Suprapubic skin (tissue), 3 donors: ENCODE measurements around the gene DIAPH1.

ENCODE experiments used
- CTCF ChIP-seq, 2 donors: fragments of 200-600 bp in 1 of 2; fragments of 450-650 bp in 1 of 2; sonication (generic) in 1 of 2; IDR thresholded peaks; one replicate each; pipeline ENCODE4 v1.5.1; 2016 to 2019; ENCODE audit warnings: antibody characterized with exemption in 2 of 2, mild to moderate bottlenecking in 1 of 2, moderate library complexity in 1 of 2
- POLR2AphosphoS5 ChIP-seq, 3 donors: sonication (generic); formaldehyde crosslinking; IDR thresholded peaks; one replicate each; pipeline ENCODE4 v1.6.1; 2017; ENCODE audit warnings: antibody characterized with exemption in 3 of 3

- TF ChIP-seq CTCF (IDR thresholded peaks at IDR 0.05) (no peak), POLR2AphosphoS5 (IDR thresholded peaks at IDR 0.05) (no peak)
These were observed 129.9 kb downstream of the DIAPH1 start, which contains the start of gene PCDHGC5 for GRCh38 chr5:141488591-141489561.
